NCI-H2171 (cell line): ENCODE data around the gene M1AP.

ENCODE experiments used
- DNase-seq: peaks from one replicate; lab custom pipeline; 2025; lab: John Stamatoyannopoulos, UW

The M1AP gene

GRCh38 chr2:74593826-74594772, 54.0 kb downstream of the M1AP start:
- no peak for DNase-seq

DNA sequence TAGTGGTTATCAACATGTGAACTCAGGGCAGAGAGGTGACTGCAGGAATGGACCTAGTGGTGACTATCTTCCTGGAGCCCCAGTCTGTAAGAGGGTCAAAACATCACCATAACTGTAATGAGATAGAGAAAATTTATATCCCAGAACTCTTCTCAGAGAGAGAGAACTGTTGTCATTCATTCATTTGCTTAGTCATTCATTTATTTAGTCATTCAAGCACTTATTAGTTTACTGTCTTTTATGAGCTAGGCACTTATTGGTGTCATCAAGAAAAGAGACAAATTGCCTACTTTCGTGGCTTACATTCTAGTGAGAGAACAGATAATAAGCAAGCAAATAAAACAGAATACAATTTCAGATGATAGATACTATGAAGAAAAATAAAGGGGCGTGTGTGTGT, 59.5 kb downstream of the M1AP start:
- no peak for DNase-seq

GRCh38 chr2:74587664-74588277, 60.4 kb downstream of the M1AP start:
- DNase-seq = peak; percentile 22

GRCh38 chr2:74585406-74586185, 62.5 kb downstream of the M1AP start:
- no peak for DNase-seq

DNA sequence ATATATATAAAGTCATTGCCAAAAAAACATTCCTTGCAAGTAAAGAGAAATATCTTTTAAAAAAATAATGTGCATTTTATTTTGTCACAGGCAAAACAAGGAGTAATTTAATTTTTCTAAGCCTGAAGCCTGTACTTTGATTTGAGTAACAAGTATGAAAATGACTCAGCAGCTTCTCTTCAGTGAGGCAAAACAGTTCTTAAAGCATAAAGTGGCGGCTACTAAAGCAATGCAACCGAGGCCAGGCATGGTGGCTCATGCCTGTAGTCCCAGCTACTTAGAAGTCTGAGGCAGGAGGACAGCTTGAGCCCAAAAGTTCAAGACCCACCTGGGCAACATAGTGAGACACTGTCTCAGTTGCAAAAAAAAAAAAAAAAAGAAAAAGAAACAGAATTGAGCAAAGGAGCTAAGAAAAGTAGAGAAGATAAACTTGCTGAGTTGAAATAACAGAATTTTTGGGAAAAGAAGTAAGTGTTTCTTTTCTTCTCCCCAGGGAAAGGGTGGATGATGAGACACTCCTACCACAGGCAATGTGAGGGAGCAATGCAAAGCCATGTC, 64.0 kb downstream of the M1AP start:
- DNase-seq = no peak

GRCh38 chr2:74583504-74583903, 64.6 kb downstream of the M1AP start:
- DNase-seq = no peak

GRCh38 chr2:74582184-74582583, 65.9 kb downstream of the M1AP start:
- no peak for DNase-seq

DNA sequence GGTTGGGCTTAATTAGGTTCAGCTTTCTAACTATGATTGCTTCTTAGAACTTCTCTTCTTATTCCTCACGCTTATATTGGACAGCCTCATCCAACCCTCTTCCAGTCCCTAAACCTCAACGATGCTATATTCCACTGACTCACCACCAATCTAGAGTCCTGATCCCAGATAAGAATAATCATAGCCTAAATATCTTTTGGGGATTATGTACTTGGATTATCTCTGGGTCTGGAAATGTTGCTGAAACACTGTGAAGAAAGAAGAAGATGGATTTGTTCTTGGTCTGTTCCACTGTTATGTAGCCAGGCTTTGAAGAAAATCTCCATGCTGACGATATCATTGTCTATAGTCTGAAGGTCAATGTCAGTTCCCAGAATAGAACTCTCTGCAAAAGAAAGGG, 66.7 kb downstream of the M1AP start:
- DNase-seq = no peak

GRCh38 chr2:74578408-74578807, 69.7 kb downstream of the M1AP start:
- no peak for DNase-seq

- DNase-seq = no peak
Observed at GRCh38 chr2:74577448-74577847, 70.7 kb downstream of the M1AP start.

DNA sequence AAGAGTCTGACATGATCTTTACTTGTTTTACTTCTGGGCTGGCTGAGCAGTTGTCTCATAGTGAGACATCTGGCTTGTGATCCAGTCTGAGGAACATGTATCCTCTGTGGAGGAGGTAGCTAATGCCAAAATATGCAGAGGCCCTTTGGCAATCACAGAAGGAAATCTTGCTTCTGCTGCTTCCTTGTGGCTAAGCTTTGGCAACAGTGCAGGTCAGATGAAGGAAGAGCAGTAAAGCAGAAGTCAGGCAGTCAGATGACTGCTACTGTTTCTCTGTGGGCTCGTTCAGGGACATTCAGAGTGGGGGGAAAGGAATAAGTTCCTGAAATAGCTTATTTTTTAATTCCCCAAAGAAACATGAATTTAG, 71.3 kb downstream of the M1AP start:
- no peak for DNase-seq

- peak; percentile 56 for DNase-seq
Observed at GRCh38 chr2:74576211-74576862, 71.8 kb downstream of the M1AP start.

GRCh38 chr2:74575320-74575719, 72.8 kb downstream of the M1AP start:
- DNase-seq = no peak

- DNase-seq = no peak
Observed at GRCh38 chr2:74573747-74574562, 74.2 kb downstream of the M1AP start.

DNA sequence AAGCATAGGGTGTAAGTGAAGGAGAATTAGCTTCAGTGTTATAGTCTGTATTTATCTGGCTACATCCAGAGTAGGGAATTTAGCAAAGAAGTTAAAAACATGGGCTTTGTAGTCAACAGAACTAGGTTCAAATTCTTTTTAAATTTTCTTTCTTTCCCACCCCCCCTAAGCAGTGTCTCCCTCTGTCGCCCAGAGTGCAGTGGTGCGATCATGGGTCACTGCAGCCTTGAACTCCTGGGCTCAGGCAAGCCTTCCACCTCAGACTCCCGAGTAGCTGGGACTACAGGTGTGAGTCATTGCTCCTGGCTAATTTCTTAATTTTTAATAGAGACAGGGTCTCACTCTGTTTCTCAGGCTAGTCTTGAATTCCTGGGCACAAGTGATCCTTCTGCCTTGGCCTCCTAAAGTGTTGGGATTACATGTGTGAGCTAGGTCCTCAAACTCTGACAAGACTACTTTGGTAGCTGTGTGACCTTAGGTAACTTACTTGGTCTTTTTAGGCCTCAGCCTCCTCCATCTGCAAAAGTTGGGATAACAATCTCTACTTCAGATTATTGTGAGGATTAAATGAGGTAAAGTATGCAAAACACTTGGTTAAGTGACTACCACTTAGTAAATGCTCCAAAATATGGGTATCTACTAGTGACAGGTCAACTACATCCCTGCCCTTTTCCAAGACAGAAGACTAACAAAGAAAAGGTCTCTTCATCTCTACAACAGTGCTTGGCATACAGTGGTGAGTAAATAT, 75.8 kb downstream of the M1AP start:
- DNase-seq = no peak

GRCh38 chr2:74571058-74571457, 77.1 kb downstream of the M1AP start:
- no peak for DNase-seq

- DNase-seq = no peak
Observed at GRCh38 chr2:74569686-74570085, 78.4 kb downstream of the M1AP start.

DNA sequence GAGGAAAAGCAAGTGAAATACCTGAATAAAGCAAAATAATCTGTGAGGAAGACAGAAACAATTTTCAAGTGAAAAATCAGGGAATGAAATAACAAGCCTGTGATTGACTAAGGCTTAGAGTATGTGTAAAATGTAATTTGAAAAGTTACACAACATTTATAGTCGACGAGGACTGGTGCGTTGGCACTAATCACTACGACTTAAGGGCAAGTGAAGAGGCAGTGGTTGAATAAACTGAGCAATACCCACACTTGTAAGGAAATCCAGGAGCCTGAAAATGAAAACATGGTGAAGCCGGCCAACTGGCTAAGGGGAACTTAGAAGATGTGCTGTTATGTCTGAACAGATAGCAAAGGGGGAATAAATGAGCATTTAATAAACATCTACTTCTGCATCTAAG, 80.2 kb downstream of the M1AP start:
- no peak for DNase-seq

DNA sequence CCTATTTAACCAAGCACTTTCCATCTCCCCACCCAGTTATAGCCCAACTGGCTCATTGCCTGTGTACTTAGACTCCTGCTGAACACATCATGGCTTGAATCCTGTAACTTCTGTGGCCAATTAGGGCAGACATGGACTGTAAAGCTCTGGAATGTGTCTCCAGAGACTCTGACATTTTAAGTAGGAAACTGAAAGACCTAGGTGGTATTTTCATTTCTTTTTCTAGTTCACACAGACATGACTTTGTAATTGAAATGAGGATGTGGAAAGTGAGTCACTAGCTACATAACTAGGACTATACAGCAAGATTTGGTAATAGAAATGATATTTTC, 81.4 kb downstream of the M1AP start:
- no peak for DNase-seq

DNA sequence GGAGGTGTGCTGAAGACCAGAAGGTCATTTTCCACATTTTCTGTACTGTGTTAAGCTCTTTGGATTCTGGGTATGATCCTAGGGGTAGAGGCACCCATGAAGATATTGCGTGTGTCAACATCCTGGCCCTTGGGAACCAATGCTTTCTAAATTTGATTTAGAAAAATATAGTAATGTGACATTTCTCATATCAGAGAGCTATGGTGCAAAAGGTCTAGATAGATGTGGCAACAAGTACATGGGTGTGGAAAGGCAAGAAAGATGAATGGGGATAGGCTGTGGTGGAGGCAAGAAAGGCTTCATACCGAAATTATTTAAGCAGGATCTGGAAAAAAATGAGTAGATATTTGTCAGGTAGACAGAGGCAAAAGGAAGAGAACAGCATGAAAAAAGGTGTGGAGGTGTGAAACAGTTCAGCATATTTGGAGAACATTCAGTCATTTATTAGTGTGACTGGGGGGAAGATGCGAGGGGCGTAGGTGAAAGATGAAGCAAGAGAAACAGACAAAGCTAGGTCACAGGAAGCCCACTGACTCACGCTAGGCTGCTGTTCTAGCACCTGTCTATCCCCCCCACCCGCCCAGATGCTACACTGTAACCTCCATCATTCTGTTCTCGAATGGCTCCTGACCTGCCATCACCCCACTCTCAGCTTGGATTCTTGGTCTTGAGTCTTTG, 81.9 kb downstream of the M1AP start:
- DNase-seq = no peak
